Activated CD4-positive, alpha-beta T cell treated with anti-CD3 and anti-CD28 coated beads, Interleukin-2, amount 50 U/mL, for 24 hours (primary cell): Measurements from ENCODE around the gene RABGEF1.
"Not testable (repeated sequence)": the region's sequence is repeated elsewhere in the genome, so short reads cannot be mapped to it uniquely, and the experiment has no call there.

ENCODE experiments used
- DNase-seq, 2 donors: peaks; one replicate each; pipeline ENCODE4 v3.0.0-alpha.2; 2020; ENCODE audit warnings: low read depth in 1 of 2, low spot score in 1 of 2

Gene RABGEF1

DNA sequence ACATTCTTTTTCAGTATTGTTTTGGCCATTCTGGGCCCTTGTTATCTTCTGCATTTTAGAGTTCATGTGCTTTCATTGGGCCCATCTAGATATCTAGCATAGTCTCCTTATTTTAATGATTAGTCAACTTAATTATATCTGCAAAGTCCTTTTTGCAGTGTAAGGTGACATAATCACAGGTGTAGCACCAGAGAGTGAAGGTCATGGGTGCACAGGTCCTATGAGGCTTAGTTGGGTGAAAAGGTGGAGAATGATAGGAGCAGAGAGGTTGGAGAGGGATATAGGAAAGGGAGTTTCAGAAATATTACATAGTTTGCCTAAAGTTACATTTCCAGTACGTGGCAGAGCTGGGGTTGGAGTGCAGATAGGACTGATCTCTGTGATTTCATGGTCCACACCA is 24.4 kb downstream of the RABGEF1 start:
- not testable (repeated sequence) for DNase-seq

DNA sequence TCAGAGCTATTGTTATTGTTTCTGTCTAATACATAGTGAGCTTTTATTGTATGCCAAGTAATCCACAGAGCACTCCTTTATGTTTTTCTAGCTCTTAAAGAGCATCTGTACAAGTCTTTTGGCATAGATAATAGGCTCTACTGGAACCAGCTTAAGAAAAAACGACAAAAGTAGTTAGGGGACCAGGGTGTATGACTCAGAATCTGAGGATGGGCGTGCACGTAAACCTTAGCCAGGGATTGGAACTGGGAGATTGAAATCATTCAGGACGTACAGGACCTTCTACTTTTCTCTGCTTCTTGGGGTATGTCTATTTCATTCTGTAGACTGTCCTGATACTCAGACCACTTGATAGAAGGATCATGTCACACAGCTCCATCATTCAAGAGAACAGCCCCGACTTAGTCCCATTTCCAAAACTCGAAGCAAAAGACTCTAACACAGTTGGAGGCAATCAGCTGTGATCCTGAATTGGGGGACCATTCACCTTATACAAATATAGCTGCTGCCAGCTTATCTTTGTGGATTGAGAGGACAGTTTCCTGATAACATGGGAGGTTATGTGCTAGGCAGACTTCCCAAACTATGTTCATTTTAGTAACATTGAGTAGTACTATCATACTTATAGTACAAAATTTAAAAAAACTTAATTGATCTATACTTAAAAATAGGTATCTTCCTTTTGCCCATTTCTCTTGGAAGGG is 24.9 kb downstream of the RABGEF1 start:
- not testable (repeated sequence) for DNase-seq

- DNase-seq: no peak
These were observed 25.5 kb downstream of the RABGEF1 start for GRCh38 chr7:66766041-66766440.

GRCh38 chr7:66767486-66767885 is 27.0 kb downstream of the RABGEF1 start:
- DNase-seq: not testable (repeated sequence)

DNA sequence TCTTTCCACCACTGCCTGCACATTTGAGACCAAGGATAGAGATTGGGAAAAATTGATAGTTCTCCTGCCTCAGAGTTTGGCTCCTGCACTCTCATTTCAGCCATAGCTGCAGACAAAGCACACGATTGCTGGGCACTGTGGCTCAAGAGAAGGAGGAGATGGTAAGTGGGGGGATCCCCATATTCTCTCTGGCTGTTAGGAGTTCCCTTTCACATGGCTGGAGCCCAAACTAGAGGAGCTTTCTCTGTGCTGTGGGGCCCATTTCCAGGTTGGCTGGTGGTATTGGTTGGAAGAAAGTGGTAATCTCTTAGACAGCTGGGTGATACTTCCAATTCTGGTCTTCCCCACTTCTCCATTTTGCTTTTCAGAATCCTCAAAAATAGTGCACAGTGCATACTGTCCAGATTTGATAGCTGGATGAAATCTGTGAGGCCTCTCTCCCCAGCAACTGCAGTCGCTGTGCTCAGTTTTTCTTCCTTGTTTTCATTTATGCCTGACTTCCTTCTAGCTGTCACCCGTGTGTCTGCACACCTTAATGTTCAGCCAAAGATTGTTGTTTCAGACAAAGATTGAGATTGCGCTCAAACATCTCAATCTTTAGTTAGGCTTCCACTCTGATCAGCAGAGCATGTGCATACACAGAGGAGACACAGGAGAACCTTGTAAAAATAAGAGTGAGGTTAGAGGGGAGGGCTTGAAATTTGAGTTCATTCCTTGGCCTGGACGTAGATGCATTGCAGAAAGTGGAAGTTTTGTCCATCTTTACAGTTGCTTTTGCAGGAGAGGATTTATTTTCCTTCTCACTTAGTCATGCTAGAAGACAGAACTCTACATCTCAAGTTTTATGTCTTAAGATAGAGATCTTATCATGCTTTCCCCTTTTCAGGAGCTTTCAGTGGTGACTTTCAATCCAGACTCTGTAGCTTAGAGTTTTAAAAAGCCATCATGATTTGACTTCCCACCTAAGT is 28.6 kb downstream of the RABGEF1 start:
- DNase-seq: no peak

GRCh38 chr7:66769833-66770512 is 29.4 kb downstream of the RABGEF1 start:
- DNase-seq: no peak

GRCh38 chr7:66771795-66772194 is 31.3 kb downstream of the RABGEF1 start:
- no peak for DNase-seq

DNA sequence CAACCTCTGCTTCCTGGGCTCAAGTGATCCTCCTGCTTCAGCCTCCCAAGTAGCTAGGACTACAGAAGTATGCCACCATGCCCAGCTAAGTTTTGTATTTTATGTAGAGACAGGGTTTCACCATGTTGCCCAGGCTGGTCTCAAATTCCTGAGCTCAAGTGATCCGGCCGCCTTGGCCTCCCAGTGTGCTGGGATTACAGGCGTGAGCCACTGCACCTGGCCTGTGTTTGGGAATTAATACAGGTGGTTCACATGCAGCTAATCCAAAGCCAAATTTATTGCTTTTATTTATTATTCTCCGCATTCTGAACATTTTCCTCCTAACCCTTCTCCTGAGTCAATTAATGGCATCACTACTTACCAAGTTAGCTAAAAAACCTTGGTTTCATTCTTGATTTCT is 33.2 kb downstream of the RABGEF1 start:
- not testable (repeated sequence) for DNase-seq

DNA sequence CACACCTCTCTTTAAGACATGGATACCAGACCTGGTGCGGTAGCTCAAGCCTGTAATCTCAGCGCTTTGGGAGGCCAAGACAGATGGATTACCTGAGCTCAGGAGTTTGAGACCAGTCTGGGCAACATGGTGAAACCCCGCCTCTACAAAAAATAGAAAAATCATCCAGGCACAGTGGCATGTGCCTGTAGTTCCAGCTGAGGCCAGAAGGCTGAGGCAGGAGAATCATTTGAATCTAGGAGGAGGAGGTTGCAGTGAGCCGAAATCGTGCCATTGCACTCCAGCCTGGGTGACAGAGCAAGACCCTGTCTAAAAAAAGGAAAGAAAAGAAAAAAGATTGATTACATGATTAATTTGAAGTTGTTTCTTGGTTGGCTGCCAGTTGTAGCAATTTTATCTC is 35.9 kb downstream of the RABGEF1 start:
- DNase-seq: not testable (repeated sequence)

- DNase-seq: no peak
These were observed 36.4 kb downstream of the RABGEF1 start for GRCh38 chr7:66776800-66777442.

DNA sequence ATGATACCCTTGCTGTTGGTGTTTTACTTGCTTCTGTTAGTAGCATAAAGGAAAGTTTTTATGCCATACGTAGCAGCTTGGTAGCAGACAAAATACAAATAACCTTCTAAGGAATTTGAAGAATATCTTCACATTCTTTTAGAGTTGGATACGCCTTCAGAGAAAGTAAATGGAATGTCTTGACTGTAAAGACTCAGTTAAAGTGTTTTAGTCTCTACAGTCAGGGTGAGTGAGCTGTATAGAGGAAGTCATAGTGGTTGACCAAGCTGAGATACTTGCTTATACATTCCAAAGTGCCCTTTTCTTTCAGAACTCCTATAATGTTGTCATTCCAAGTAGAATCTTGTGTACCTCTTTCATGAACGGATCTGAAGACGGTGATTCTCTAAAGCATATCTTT is 37.7 kb downstream of the RABGEF1 start:
- DNase-seq: no peak

DNA sequence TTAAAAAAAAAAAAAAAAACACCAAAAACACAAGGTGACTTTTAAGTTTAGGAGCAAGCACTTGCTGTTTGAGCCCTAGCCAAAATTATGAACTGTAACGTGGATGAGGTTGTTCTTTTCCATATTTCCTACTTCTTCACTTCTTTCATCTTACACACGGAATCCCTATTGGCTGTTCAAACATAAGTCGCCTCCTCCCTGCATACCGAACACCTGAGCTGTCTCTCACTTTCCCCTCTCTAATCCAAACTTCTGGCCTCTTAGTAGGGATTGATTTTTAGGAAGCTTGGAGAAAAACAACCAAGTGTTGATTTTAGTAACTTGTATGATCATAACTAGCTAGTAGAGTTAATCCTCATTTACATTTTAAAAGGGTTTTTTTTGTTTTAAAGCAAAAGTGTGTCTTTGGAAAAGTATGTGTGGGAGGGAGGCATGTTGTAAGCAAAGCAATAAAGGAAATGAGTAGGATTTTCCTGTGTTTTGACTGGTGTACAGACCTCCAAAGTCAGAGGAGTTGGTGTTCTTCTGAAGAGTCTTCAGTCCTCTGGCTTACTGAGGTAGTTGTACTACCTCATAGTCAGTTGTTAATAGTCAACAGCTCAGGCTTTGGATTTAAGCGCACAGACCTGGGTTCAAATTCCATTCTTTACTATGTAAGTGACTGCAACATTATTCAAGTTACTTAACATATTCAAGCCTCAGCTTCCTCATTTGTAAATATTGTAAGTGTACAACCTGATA is 39.3 kb downstream of the RABGEF1 start:
- DNase-seq: no peak

- DNase-seq: no peak
These were observed 41.0 kb downstream of the RABGEF1 start for GRCh38 chr7:66781408-66782090.

- DNase-seq: not testable (repeated sequence)
These were observed 42.3 kb downstream of the RABGEF1 start for GRCh38 chr7:66782875-66783274.

DNA sequence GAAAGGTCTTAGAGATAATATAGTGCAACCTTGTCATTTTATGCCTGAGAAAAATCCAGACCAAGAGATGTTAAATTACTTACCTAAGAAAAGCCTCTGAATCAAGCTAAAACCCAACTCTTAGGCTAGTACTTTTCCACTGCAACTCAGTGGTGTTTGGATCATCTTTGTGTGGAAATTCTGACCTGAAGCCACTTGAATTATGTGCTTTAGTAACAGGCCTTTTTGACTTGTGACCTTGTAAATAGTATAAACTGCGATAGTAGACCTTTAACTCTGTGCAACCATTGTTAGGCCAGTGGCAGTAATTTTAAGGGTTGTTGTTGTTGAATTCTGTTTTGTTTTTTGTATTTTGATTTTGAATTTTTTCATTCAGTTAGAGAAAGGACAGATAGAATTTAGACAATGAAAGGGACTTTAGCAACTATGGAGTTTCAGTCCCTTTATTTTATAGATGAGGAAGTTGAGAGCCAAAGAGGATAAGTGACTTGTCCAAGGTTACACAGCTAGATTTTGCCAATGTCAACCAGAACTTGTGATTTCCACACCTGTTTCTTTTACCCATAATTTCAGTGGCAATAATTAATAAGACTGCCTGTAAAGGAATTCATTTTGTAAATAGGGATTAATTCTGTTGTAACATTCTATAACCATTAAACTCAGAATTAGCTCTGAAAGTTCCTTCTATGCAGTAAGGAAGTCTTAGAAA is 43.5 kb downstream of the RABGEF1 start:
- not testable (repeated sequence) for DNase-seq

DNA sequence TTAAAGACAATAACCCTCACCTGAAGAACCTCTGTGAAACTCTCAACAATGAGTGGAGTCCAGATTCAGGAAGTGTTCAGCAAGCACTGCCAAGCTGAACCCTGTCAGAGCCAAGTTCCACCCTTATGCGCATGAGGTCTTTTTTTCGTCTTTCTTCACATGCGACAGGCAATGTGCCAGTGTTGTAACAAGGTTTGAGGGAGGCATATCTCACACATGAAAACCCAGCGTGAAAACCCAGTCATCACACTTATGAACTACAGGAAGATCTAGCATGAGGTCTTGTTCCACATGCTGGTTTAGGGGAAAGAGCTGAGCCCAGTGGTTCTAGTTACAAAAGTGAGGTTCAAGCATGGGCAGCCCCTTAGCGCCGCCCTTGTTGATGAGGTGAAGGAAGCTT is 49.7 kb downstream of the RABGEF1 start:
- DNase-seq: no peak

DNA sequence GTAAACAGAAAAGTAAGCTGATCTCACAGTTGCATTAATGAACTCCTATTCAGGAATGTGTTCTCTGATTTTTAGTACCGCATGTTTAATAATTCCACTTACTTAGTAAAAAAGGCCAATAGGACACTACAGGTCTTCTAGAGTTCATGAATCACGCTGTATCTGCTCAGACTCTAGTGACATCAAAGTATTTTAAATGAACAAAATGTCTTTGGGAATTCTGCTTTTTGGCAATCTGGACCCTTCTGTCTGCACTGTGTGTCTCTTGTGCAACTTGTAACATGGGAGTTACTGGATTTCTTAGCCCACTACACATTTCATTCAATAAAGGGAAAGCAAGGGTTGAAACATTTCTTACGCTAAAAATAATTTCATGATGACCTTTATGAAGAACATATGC is 50.2 kb downstream of the RABGEF1 start:
- no peak for DNase-seq

- DNase-seq: no peak
These were observed 60.1 kb downstream of the RABGEF1 start for GRCh38 chr7:66800591-66800990.

GRCh38 chr7:66804001-66804400 is 63.5 kb downstream of the RABGEF1 start:
- DNase-seq: no peak
